H1 (cell line): ENCODE measurements around the gene CNNM1. TPM values are rescaled to one million over a fixed set of nuclear protein-coding genes. Genes with fewer than 3 reads are reported as not detected.

Experiments
- CTCF ChIA-PET: fragments of 300-600 bp; sonication (Branson Sonifier 250); formaldehyde crosslinking; loops from one replicate; lab custom pipeline; 2021; ENCODE audit not compliant: partially characterized antibody; lab: Charles Lee
- POLR2A ChIA-PET: fragments of 300-600 bp; sonication (Branson Sonifier 250); formaldehyde crosslinking; loops from one replicate; lab custom pipeline; 2021; ENCODE audit warnings: inconsistent platforms; ENCODE audit not compliant: partially characterized antibody; lab: Charles Lee
- DNase-seq, 2 experiments: peaks; one replicate each; pipeline versions ENCODE4 v3.0.0 to v3.0.0-alpha.2; 2010 to 2022; ENCODE audit warnings: low spot score in 2 of 2, low read depth in 1 of 2, mixed read lengths in 1 of 2
- FAIRE-seq: peaks from 2 replicates; lab custom pipeline; 2011; peaks lifted over from hg19 to GRCh38; lab: Jason Lieb, UNC
- H2AFZ ChIP-seq: 2 replicates; pipeline ENCODE4 v1.8.1; 2012; ENCODE audit warnings: low read length, inconsistent platforms
- H2AK5ac ChIP-seq: 2 replicates; pipeline ENCODE4 v1.6.1; 2013; ENCODE audit warnings: low read depth, low read length
- H2BK120ac ChIP-seq: replicated peaks from 2 replicates; pipeline ENCODE3; 2013; ENCODE audit warnings: low read depth, low read length, inconsistent platforms
- H2BK12ac ChIP-seq: 2 replicates; pipeline ENCODE4 v1.6.1; 2013; ENCODE audit warnings: low read depth, low read length
- H2BK15ac ChIP-seq: 2 replicates; pipeline ENCODE4 v1.6.1; 2013; ENCODE audit warnings: low read length
- H2BK20ac ChIP-seq: 2 replicates; pipeline ENCODE4 v1.6.1; 2013; ENCODE audit warnings: low read length
- H2BK5ac ChIP-seq: 2 replicates; pipeline ENCODE4 v1.6.1; 2013; ENCODE audit warnings: low read depth, low read length
- H3K14ac ChIP-seq: 2 replicates; pipeline ENCODE4 v1.6.1; 2013; ENCODE audit warnings: inconsistent platforms; ENCODE audit not compliant: insufficient read length
- H3K18ac ChIP-seq: 2 replicates; pipeline ENCODE4 v1.6.1; 2013; ENCODE audit warnings: low read length; ENCODE audit errors: extremely low read depth
- H3K23ac ChIP-seq: 2 replicates; pipeline ENCODE4 v1.6.1; 2013; ENCODE audit warnings: inconsistent platforms; ENCODE audit not compliant: insufficient read length
- H3K23me2 ChIP-seq: 2 replicates; pipeline ENCODE4 v1.6.1; 2013; ENCODE audit warnings: low read depth, low read length
- H3K27ac ChIP-seq: 2 replicates; pipeline ENCODE4 v1.6.1; 2011; ENCODE audit warnings: low read depth, low read length, inconsistent platforms
- H3K27me3 ChIP-seq, 4 experiments: replicated peaks in 1 of 4; 1 replicate in 1 of 4; 2 replicates in 3 of 4; pipeline versions ENCODE4 v1.6.1 to v1.8.1; 2011 to 2013; ENCODE audit warnings: low read length in 3 of 4, mild to moderate bottlenecking in 3 of 4, inconsistent platforms in 2 of 4, mixed read lengths in 2 of 4, moderate library complexity in 1 of 4; ENCODE audit not compliant: control insufficient read depth in 3 of 4, insufficient read depth in 3 of 4; ENCODE audit errors: extremely low read depth in 1 of 4
- H3K36me3 ChIP-seq, 4 experiments: 2 replicates each; pipeline versions ENCODE4 v1.6.1 to v1.8.1; 2011 to 2013; ENCODE audit warnings: mild to moderate bottlenecking in 4 of 4, low read length in 3 of 4, moderate library complexity in 2 of 4, control low read depth in 1 of 4, inconsistent platforms in 1 of 4; ENCODE audit not compliant: insufficient read depth in 4 of 4, control insufficient read depth in 2 of 4
- H3K4ac ChIP-seq: replicated peaks from 2 replicates; pipeline ENCODE3; 2013; ENCODE audit warnings: low read length, low read depth, mixed read lengths, inconsistent platforms; ENCODE audit not compliant: insufficient read length
- H3K4me1 ChIP-seq, 4 experiments: replicated peaks in 1 of 4; 1 replicate in 1 of 4; 2 replicates in 3 of 4; pipeline versions ENCODE4 v1.6.1 to v1.8.1; 2011 to 2013; ENCODE audit warnings: low read length in 3 of 4, inconsistent platforms in 2 of 4, mixed read lengths in 1 of 4; ENCODE audit not compliant: insufficient read depth in 4 of 4, control insufficient read depth in 3 of 4
- H3K4me2 ChIP-seq, 2 experiments: 2 replicates each; pipeline versions ENCODE4 v1.6.1 to v1.8.1; 2011 to 2013; ENCODE audit warnings: low read depth in 2 of 2, low read length in 2 of 2, control low read depth in 1 of 2, inconsistent platforms in 1 of 2, mild to moderate bottlenecking in 1 of 2; ENCODE audit not compliant: insufficient read depth in 1 of 2
- H3K4me3 ChIP-seq, 4 experiments: fragments of 200-600, 300-600 bp in 1 of 4; sonication (generic), shearing (Covaris generic), sonication (Bioruptor Twin) in 1 of 4; 2 replicates each; pipeline versions ENCODE4 v1.5.1 to v1.8.1; 2011 to 2016; ENCODE audit warnings: low read length in 4 of 4, low read depth in 3 of 4, control low read depth in 2 of 4, inconsistent platforms in 2 of 4, mild to moderate bottlenecking in 2 of 4, mixed read lengths in 1 of 4, moderate library complexity in 1 of 4; ENCODE audit not compliant: insufficient read depth in 2 of 4; ENCODE audit errors: extremely low read depth in 1 of 4
- H3K56ac ChIP-seq: replicated peaks from 2 replicates; pipeline ENCODE3; 2013; ENCODE audit warnings: low read depth, mild to moderate bottlenecking, mixed read lengths, low read length, inconsistent platforms; ENCODE audit not compliant: insufficient read length
- H3K79me1 ChIP-seq: 2 replicates; pipeline ENCODE4 v1.6.1; 2013; ENCODE audit warnings: low read depth, low read length, control low read depth
- H3K79me2 ChIP-seq, 2 experiments: 2 replicates each; pipeline versions ENCODE4 v1.6.1 to v1.8.1; 2012 to 2013; ENCODE audit warnings: low read length in 2 of 2, mild to moderate bottlenecking in 2 of 2, inconsistent platforms in 1 of 2; ENCODE audit not compliant: insufficient read depth in 2 of 2, control insufficient read depth in 1 of 2
- H3K9ac ChIP-seq, 4 experiments: replicated peaks in 1 of 4; 1 replicate in 1 of 4; 2 replicates in 3 of 4; pipeline versions ENCODE4 v1.6.1 to v1.8.1; 2011 to 2013; ENCODE audit warnings: low read depth in 3 of 4, low read length in 3 of 4, control low read depth in 2 of 4, mild to moderate bottlenecking in 2 of 4, moderate library complexity in 2 of 4, inconsistent platforms in 1 of 4; ENCODE audit errors: extremely low read depth in 1 of 4
- H3K9me3 ChIP-seq, 2 experiments: 2 replicates each; pipeline versions ENCODE4 v1.6.1 to v1.8.1; 2012 to 2013; ENCODE audit warnings: mild to moderate bottlenecking in 2 of 2, moderate library complexity in 2 of 2, control low read depth in 1 of 2, inconsistent platforms in 1 of 2, low read depth in 1 of 2, low read length in 1 of 2, mixed read lengths in 1 of 2; ENCODE audit not compliant: insufficient read depth in 2 of 2
- H4K20me1 ChIP-seq, 2 experiments: replicated peaks in 1 of 2; 2 replicates each; pipeline versions ENCODE3 to v1.8.1; 2011 to 2013; ENCODE audit warnings: inconsistent platforms in 2 of 2, low read length in 2 of 2, mild to moderate bottlenecking in 1 of 2; ENCODE audit not compliant: insufficient read depth in 2 of 2, control insufficient read depth in 1 of 2
- H4K5ac ChIP-seq: 2 replicates; pipeline ENCODE4 v1.6.1; 2013; ENCODE audit warnings: low read length, low read depth, mixed read lengths, inconsistent platforms; ENCODE audit not compliant: insufficient read length
- H4K8ac ChIP-seq: 2 replicates; pipeline ENCODE4 v1.8.0; 2013; ENCODE audit warnings: mild to moderate bottlenecking, moderate library complexity, low read length, inconsistent platforms; ENCODE audit not compliant: insufficient read depth; ENCODE audit errors: extremely low read depth
- H4K91ac ChIP-seq: replicated peaks from 2 replicates; pipeline ENCODE3; 2013; ENCODE audit warnings: low read length, mixed read lengths, inconsistent platforms; ENCODE audit not compliant: insufficient read length
- ATF3 ChIP-seq: IDR thresholded peaks from 2 replicates; pipeline ENCODE4 v1.6.1; 2011; ENCODE audit warnings: low read depth, mild to moderate bottlenecking, low read length; ENCODE audit not compliant: insufficient read depth
- BACH1 ChIP-seq: IDR thresholded peaks from 2 replicates; pipeline ENCODE4 v1.6.1; 2012; ENCODE audit warnings: low read length, improper control_type of control experiment
- CHD2 ChIP-seq: IDR thresholded peaks from 2 replicates; pipeline ENCODE4 v1.6.1; 2012; ENCODE audit warnings: low read length, improper control_type of control experiment
- E2F6 ChIP-seq: IDR thresholded peaks from 2 replicates; pipeline ENCODE4 v1.6.1; 2012; ENCODE audit warnings: inconsistent platforms
- GABPA ChIP-seq: IDR thresholded peaks from 2 replicates; pipeline ENCODE4 v1.6.1; 2011; ENCODE audit warnings: mild to moderate bottlenecking, low read length, moderate library complexity, borderline replicate concordance; ENCODE audit not compliant: insufficient read depth
- HDAC2 ChIP-seq, 2 experiments: fragments of 300-600 bp in 1 of 2; sonication (generic) in 1 of 2; IDR thresholded peaks; 2 replicates each; pipeline ENCODE4 v1.6.1; 2011 to 2012; ENCODE audit warnings: low read depth in 2 of 2, low read length in 2 of 2, mild to moderate bottlenecking in 2 of 2, moderate library complexity in 2 of 2, borderline replicate concordance in 1 of 2, inconsistent platforms in 1 of 2
- NRF1 ChIP-seq: IDR thresholded peaks from 2 replicates; pipeline ENCODE4 v1.6.1; 2011; ENCODE audit warnings: mild to moderate bottlenecking, low read depth, low read length, improper control_type of control experiment
- POLR2AphosphoS5 ChIP-seq: IDR thresholded peaks from 2 replicates; pipeline ENCODE4 v1.6.1; 2011; ENCODE audit warnings: low read depth, low read length
- SIRT6 ChIP-seq: IDR thresholded peaks from one replicate; pipeline ENCODE4 v1.7.1; 2012; ENCODE audit warnings: low read length, inconsistent platforms
- SP1 ChIP-seq: IDR thresholded peaks from 2 replicates; pipeline ENCODE4 v1.6.1; 2011; ENCODE audit warnings: low read depth, low read length
- SP2 ChIP-seq: IDR thresholded peaks from 2 replicates; pipeline ENCODE4 v1.6.1; 2012; ENCODE audit warnings: mild to moderate bottlenecking, low read length, inconsistent platforms
- SUZ12 ChIP-seq: fragments of 200-600 bp; sonication (generic); IDR thresholded peaks from 2 replicates; pipeline ENCODE4 v1.6.1; 2012; ENCODE audit warnings: mild to moderate bottlenecking, inconsistent platforms, low read length, moderate library complexity, mixed read lengths
- TBP ChIP-seq: IDR thresholded peaks from 2 replicates; pipeline ENCODE4 v1.6.1; 2011; ENCODE audit warnings: low read depth, low read length, improper control_type of control experiment
- YY1 ChIP-seq: IDR thresholded peaks from 2 replicates; pipeline ENCODE4 v1.6.1; 2011; ENCODE audit warnings: low read depth, mild to moderate bottlenecking, low read length
- WGBS, 2 experiments: shearing (Covaris generic) in 1 of 2; methylation state at CpG; one replicate each; pipeline versions ENCODE4 v1.1.6 to v1.1.7; 2013 to 2015; ENCODE audit warnings: low lambda C conversion rate in 2 of 2, mixed read lengths in 2 of 2, inconsistent platforms in 1 of 2, low coverage in 1 of 2, missing lambda C conversion rate in 1 of 2; ENCODE audit not compliant: insufficient replicate concordance in 2 of 2, insufficient coverage in 1 of 2, insufficient read length in 1 of 2; ENCODE audit errors: extremely low coverage in 1 of 2, missing lambda C conversion rate in 1 of 2; 5-methylcytosine and 5-hydroxymethylcytosine counted together
- polyA plus RNA-seq, 7 experiments: library from polyadenylated mRNA; depleted of rRNA in 3 of 7; stranded (reverse) in 5 of 7; unstranded in 2 of 7; fragments of >200 nt in 5 of 7; fragments of 200-250 nt in 2 of 7; gene quantifications; 1 replicate in 5 of 7; 2 replicates in 1 of 7; 4 replicates in 1 of 7; pipeline versions ENCODE4 v1.2.1 to v1.2.3, GENCODE V29; 2011 to 2013; ENCODE audit warnings: missing spikeins in 2 of 7, mixed read lengths in 2 of 7
- total RNA-seq: library from RNA; stranded (reverse); fragmentation: NEBNext Ultra II Directional; extraction: Animal tissue kit (Norgen Biotek cat#: 25700); gene quantifications from 2 replicates; pipeline ENCODE4 v1.2.1, GENCODE V29; 2021

Gene CNNM1
- total and polyA plus RNA-seq, 2 of the 8 experiments (the other 6 are each of a cell fraction or from before 2014, with no cell fraction given), result 0.74 to 0.92 TPM

- no peak overlapping the region for H2BK120ac ChIP-seq
- H3K4me3 ChIP-seq, result no peak overlapping the region
- POLR2A ChIA-PET, result no interaction called here
- no peak overlapping the region for H4K8ac ChIP-seq
- H4K20me1 ChIP-seq, result peaks cover 0 to 3% of the 10 kb centered on the region in 2 experiments
- H3K79me2 ChIP-seq, result peaks cover 0 to 32% of the 10 kb centered on the region in 2 experiments; a peak in 3 of 4 replicates
- no peak overlapping the region for H3K4ac ChIP-seq
- H2AFZ ChIP-seq, result no peak overlapping the region
- WGBS, 2 experiments, result 75% methylated on average over 6 of the region's 6 CpGs; no CpG with 5 or more reads in 1 of the 2 experiments
- CTCF ChIA-PET, result interaction anchor here (1.2 to 4.7 kb wide), 6 partner anchors 9 to 181 kb away, joined by 3 to 77 read pairs (median 6); no protein-coding TSS in a partner anchor
- no peak overlapping the region for H3K18ac ChIP-seq
- H3K4me2 ChIP-seq, result no peak overlapping the region
- no peak overlapping the region for H2AK5ac ChIP-seq
- H2BK20ac ChIP-seq, result no peak overlapping the region
- peaks cover 2% of the 10 kb centered on the region; the same call in 1 of the 2 replicates for H3K79me1 ChIP-seq
- H3K23ac ChIP-seq, result no peak overlapping the region
- FAIRE-seq (no peak), DNase-seq (no peak)
- H3K9ac ChIP-seq, result no peak overlapping the region
- no peak overlapping the region for H3K56ac ChIP-seq
- H4K5ac ChIP-seq, result no peak overlapping the region
- no peaks in the 10 kb centered on the region for H3K9me3 ChIP-seq
- no peaks in the 10 kb centered on the region for H3K36me3 ChIP-seq
- no peak overlapping the region for H3K27ac ChIP-seq
- no peak overlapping the region for H3K14ac ChIP-seq
- no peak overlapping the region for H4K91ac ChIP-seq
- no peak overlapping the region for H2BK5ac ChIP-seq
- H2BK15ac ChIP-seq, result no peak overlapping the region
- H3K27me3 ChIP-seq, result no peaks in the 10 kb centered on the region
- H3K23me2 ChIP-seq, result peaks cover 10% of the 10 kb centered on the region
- H3K4me1 ChIP-seq, result peaks cover 0 to 4% (median 0%) of the 10 kb centered on the region in 4 experiments; a peak in 1 of 7 replicates
- no peak overlapping the region for H2BK12ac ChIP-seq
- no peak for TF ChIP-seq SP2
- no peak for TF ChIP-seq NRF1
- TF ChIP-seq SP1, result no peak
- no peak for TF ChIP-seq HDAC2 (IDR thresholded peaks at IDR 0.05; ENCODE audit: borderline replicate concordance in 1 of 2, low read depth in 2 of 2, low read length in 2 of 2)
- TF ChIP-seq TBP, result no peak
- TF ChIP-seq ATF3, result no peak
- no peak for TF ChIP-seq YY1
- no peak for TF ChIP-seq POLR2AphosphoS5
- TF ChIP-seq SUZ12, result no peak
- no peak for TF ChIP-seq E2F6
- TF ChIP-seq SIRT6, result no peak
- no peak for TF ChIP-seq CHD2
- TF ChIP-seq GABPA, result no peak
- no peak for TF ChIP-seq BACH1
These were observed 103.7 kb downstream of the CNNM1 start for GRCh38 chr10:99432881-99433280.
